ENCODE measurements around the gene MEGF6.

GRCh38 chr1:3440300-3440681, 171.0 kb downstream of the MEGF6 start:
- TF ChIP-seq POLR2A (IDR thresholded peaks at IDR 0.05; ENCODE audit: low read depth, low read length): no peak
- no peak for TF ChIP-seq TAF1 (IDR thresholded peaks at IDR 0.05; ENCODE audit: borderline replicate concordance, low read depth, low read length)
- no peak for TF ChIP-seq POLR2AphosphoS5 (IDR thresholded peaks at IDR 0.05; ENCODE audit: low read depth, low read length)
